Endothelial cell of umbilical vein (primary cell): Measurements from ENCODE around the gene RASSF5.

ENCODE experiments used
- CTCF ChIP-seq, 2 donors: IDR thresholded peaks; 1 replicate in 1 of 2; 2 replicates in 1 of 2; pipeline ENCODE4 v1.5.1; 2011; ENCODE audit warnings: low read length in 2 of 2, mild to moderate bottlenecking in 2 of 2, moderate library complexity in 2 of 2, control low read depth in 1 of 2, inconsistent platforms in 1 of 2, low read depth in 1 of 2; ENCODE audit not compliant: insufficient read depth in 1 of 2; ENCODE audit errors: extremely low read depth in 1 of 2
- EZH2 ChIP-seq: IDR thresholded peaks from 2 replicates; pipeline ENCODE4 v1.6.1; 2012; ENCODE audit warnings: borderline replicate concordance, low read depth, mild to moderate bottlenecking, moderate library complexity, low read length, inconsistent platforms; ENCODE audit not compliant: severe bottlenecking
- GATA2 ChIP-seq: IDR thresholded peaks from 2 replicates; pipeline ENCODE4 v1.7.0; 2011; ENCODE audit warnings: low read depth, mild to moderate bottlenecking, moderate library complexity, mixed read lengths, low read length; ENCODE audit not compliant: insufficient read length, insufficient read depth
- JUN ChIP-seq: IDR thresholded peaks from 2 replicates; pipeline ENCODE4 v1.6.1; 2011; ENCODE audit warnings: borderline replicate concordance, low read depth; ENCODE audit not compliant: insufficient read length, insufficient read depth
- MAX ChIP-seq: IDR thresholded peaks from 2 replicates; pipeline ENCODE4 v1.6.1; 2011; ENCODE audit not compliant: insufficient read depth, insufficient read length
- MYC ChIP-seq: IDR thresholded peaks from one replicate; pipeline ENCODE4 v1.6.1; 2011; ENCODE audit warnings: mild to moderate bottlenecking, low read depth, low read length
- POLR2A ChIP-seq: IDR thresholded peaks from 2 replicates; pipeline ENCODE4 v1.6.1; 2012; ENCODE audit warnings: low read depth, mild to moderate bottlenecking, control low read depth, low read length
- POLR2AphosphoS5 ChIP-seq: IDR thresholded peaks from 2 replicates; pipeline ENCODE4 v1.6.1; 2012; ENCODE audit warnings: low read depth, mild to moderate bottlenecking, control low read depth, low read length, moderate library complexity; ENCODE audit not compliant: insufficient read depth

GRCh38 chr1:206633708-206634121 is 126.4 kb downstream of the RASSF5 start:
- TF ChIP-seq POLR2A (no peak), CTCF (IDR thresholded peaks at IDR 0.05; ENCODE audit: extremely low read depth in 1 of 2, insufficient read depth in 1 of 2, low read depth in 1 of 2, low read length in 2 of 2) (no peak), MAX (no peak), POLR2AphosphoS5 (no peak), JUN (no peak), EZH2 (no peak), MYC (no peak), GATA2 (no peak)
